GM21423 (cell line): ENCODE data around the gene GALNS.

Source experiments
- ATAC-seq: cut with Tn5 transposase; IDR thresholded peaks from one replicate; pipeline ENCODE4 v1.9.1; 2021; ENCODE audit warnings: mild to moderate bottlenecking, moderate library complexity; ENCODE audit not compliant: unreplicated experiment

The GALNS gene

DNA sequence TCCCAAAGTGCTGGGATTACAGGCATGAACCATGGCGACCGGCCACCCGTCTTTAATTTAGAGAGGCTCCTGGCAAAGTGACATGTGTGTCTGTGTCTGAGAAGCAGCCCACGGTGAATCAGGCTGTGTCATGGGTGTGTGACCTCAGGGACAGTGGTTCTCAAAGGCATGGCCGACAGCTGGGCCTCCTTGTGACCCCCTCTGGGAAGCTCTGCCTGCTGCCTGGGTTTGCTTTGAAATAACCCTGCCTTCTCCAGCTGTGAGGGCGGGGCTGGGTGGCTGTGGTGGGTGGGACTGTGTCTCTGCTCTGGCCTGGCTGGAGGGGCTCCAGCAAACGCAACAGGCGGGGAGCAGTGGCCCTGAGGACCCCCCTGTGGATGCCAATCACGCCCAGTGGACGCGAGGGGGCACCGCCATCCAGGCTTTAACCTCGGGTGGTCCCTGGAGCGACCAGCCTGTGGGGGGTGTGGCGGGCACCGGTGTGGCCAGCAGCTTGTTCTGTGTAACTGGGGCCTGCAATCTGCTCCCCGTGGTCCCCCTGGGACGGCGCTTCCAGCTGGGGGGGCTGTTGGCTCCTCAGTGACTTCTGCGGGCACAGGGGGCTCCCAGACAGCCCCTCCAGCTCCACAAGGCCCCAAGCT, 36.2 kb downstream of the GALNS start:
- no peak for ATAC-seq

- no peak for ATAC-seq
These were observed 37.6 kb downstream of the GALNS start for GRCh38 chr16:88819126-88819525.

GRCh38 chr16:88818575-88818874, 38.2 kb downstream of the GALNS start:
- ATAC-seq, result no peak

GRCh38 chr16:88817785-88818574, 38.8 kb downstream of the GALNS start:
- no peak for ATAC-seq

GRCh38 chr16:88816736-88817535, 39.8 kb downstream of the GALNS start:
- no peak for ATAC-seq

DNA sequence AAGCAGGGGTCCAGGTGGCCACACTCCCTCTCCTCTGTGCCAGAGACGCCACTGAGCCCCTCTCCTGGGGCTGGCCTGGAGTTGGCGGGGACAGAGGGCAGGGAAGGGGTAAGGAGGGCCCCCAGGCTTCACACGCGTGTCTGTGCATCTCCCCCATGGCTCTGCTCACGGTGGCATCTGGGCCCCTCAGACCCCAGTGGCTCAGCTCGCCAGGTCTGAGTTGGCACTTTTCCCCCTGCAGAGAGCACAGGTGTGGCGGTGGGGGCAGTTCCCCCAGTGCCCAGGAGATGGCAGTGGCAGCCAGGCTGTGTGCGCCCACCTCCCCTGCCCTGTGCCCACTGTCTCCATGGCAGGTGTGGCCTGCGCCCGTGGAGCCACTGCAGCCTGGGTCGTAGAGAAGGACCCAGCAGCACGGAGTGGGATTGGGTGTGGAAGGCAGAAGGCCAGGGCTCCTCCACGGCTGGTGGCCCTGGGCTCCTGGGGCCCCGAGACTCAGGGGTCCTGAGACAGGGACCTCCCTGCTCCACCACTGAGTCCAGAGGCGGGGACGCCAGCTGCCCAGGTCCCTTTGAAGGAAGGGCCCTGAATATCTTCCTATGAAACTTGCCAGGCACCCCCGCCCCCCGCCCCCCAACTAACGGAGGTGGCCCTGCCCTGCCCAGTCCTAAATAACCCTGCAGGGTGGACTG, 40.7 kb downstream of the GALNS start:
- no peak for ATAC-seq

DNA sequence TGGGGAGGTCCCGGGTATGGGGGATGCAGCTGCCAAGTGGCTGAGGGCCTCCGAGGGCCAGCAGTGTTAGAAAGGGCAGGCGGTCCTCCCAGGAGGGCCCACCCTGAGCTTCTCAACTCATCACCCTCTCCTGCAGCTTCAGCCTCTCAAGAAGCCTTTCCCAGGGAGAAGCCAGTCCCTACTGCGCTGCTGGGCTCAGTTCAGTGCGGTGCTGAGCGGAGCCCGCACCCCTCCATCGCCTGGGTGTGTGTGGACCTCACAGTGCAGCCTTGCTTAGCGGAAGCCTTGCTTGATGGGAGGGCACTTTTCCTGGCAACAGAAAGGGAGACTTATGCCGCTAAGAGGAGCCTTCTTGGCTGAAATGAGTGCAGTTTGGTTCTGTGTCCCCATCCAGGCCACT, 41.5 kb downstream of the GALNS start:
- no peak for ATAC-seq

DNA sequence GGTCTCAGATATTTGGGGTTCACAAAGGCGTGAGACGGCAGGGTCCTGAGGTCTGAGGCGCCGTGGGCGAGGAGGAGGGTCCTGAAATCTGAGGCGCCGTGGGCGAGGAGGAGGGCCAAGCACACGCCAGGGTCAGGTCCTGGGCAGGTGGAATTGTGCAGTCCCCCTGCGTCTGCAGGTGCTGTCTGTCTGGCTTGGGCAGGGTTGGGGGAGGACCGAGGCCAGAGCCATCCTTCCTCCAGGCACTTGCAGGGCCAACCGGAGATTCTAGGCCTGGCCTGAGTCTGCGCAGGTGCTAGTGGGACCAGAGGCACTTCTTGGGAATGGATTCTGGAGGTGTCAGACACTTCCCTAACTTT, 42.6 kb downstream of the GALNS start:
- ATAC-seq, result no peak

- no peak for ATAC-seq
These were observed 43.2 kb downstream of the GALNS start for GRCh38 chr16:88813269-88814143.

- no peak for ATAC-seq
These were observed 44.1 kb downstream of the GALNS start for GRCh38 chr16:88812513-88813268.

- peak; percentile 66 for ATAC-seq
These were observed 44.8 kb downstream of the GALNS start, which contains the start of gene APRT for GRCh38 chr16:88811769-88812512. APRT (minus strand) TSS chr16:88811928; CDS start chr16:88811899, 29 bp downstream.

DNA sequence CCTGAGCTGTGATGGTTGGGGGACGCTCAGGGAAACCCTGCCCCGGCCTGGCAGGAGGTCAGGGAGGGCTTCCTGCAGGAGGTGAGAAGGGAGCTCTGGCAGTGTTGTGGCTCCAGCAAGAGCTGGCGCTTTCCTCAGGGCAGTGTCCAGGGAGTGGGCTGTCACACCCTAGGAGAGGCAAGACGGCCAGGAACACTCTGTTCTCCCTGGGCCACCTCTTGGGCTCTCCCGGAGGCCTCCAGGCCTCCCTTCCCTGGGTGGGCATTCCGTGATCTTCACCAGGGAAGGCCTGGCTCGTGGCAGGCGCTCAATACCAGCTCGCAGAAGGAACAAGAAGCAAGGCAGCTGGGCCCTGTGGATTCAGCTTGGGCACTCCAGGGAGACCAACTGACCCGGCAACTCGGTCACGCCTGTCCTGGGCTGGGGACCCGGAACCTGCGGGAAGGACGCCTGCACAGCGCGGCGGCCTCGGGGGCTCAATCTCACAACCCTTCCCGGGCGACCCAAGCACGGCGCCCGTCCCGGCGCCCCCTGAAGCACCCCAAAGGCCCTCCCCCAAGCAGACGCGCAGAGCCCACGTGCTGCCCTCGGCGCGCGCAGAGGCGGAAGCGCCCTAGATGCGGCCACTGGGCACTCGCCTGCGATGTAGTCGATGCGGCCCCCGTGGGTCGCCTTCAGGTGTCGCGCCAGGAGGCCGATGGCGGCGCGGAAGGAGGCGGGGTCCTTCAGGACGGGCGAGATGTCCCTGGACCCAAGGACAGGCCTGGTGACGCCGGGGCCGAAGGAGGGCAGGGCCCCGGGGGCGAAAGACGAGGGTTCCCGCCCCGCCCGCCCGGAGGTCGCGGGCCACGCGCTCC, 45.6 kb downstream of the GALNS start:
- ATAC-seq, result peak; percentile 56

DNA sequence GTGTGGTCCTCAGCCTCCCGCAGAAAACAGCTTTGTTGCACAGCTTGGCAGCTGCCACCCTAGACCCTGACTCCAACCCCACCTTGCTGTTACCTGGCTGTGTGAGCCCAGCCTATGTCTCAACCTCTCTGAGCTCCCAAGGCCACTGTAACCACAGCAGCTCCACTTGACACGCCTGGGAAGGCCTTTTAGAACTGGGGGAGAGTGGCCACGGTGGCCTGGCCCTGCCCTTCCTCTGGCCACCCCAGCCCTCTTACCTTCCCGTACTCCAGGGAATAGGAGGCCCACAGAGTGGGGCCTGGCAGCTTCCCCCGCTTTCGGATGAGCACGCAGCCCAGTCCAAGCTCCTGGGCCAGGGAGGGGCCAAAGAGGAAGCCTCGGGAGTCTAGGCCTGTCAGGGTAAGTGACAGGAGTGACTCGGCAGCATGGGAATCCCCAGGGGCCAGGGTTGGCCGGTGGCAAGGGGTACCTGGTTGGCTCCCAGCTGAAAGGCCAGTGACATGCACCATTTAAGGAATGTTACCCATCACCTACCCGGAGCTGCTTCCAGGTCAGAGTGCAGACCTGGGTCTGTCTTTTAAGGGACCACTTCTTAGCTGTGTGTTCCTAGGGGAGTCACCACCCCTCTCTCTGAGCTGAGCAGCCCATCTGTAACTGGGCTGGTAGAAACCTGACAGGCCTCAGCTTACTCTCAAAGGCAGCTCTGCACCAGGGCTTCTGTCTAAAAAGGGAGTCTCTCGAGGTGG, 46.4 kb downstream of the GALNS start:
- ATAC-seq, result no peak

- ATAC-seq, result no peak
These were observed 47.0 kb downstream of the GALNS start for GRCh38 chr16:88809676-88810165.

- no peak for ATAC-seq
These were observed 47.6 kb downstream of the GALNS start for GRCh38 chr16:88809068-88809675.

GRCh38 chr16:88807626-88808453, 48.9 kb downstream of the GALNS start:
- ATAC-seq, result no peak
